SK-N-SH treated with all-trans-retinoic acid at 6 μM for 48 hours (cell line): ENCODE data around the gene HSP90AB1.

Source experiments
- ATAC-seq: fragments of 200-7000 bp; cut with Tn5 transposase; 3 replicates; pipeline ENCODE4 v1.9.1; 2020; ENCODE audit warnings: mild to moderate bottlenecking, moderate library complexity
- ARNTL ChIP-seq: fragments of 450-650 bp; formaldehyde crosslinking; IDR thresholded peaks from 2 replicates; pipeline ENCODE4 v1.5.0; 2020; ENCODE audit warnings: low read depth, mild to moderate bottlenecking, moderate library complexity, borderline replicate concordance
- BACH2 ChIP-seq: fragments of 250-450 bp; sonication (Bioruptor Pico); IDR thresholded peaks from 2 replicates; pipeline ENCODE4 v1.9.0; 2021; ENCODE audit warnings: mild to moderate bottlenecking, borderline replicate concordance
- CSDC2 ChIP-seq: fragments of 250-450 bp; sonication (Bioruptor Pico); IDR thresholded peaks from 2 replicates; pipeline ENCODE4 v1.5.0; 2020; ENCODE audit warnings: mild to moderate bottlenecking, moderate library complexity
- ESRRG ChIP-seq: fragments of 250-450 bp; sonication (Bioruptor Pico); IDR thresholded peaks from 2 replicates; pipeline ENCODE4 v1.6.1; 2021; ENCODE audit warnings: mild to moderate bottlenecking
- GLIS3 ChIP-seq: fragments of 250-450 bp; sonication (Bioruptor Pico); IDR thresholded peaks from 2 replicates; pipeline ENCODE4 v1.5.0; 2020; ENCODE audit warnings: mild to moderate bottlenecking, moderate library complexity
- ISL1 ChIP-seq: fragments of 250-450 bp; sonication (Bioruptor Pico); IDR thresholded peaks from 2 replicates; pipeline ENCODE4 v2.1.2; 2022; ENCODE audit warnings: mild to moderate bottlenecking, moderate library complexity
- OSR1 ChIP-seq: fragments of 250-450 bp; sonication (Bioruptor Pico); IDR thresholded peaks from 2 replicates; pipeline ENCODE4 v1.8.0; 2022; ENCODE audit warnings: moderate library complexity, mild to moderate bottlenecking, inconsistent platforms
- PATZ1 ChIP-seq: fragments of 250-450 bp; sonication (Bioruptor Pico); IDR thresholded peaks from 2 replicates; pipeline ENCODE4 v1.8.0; 2020; ENCODE audit warnings: mild to moderate bottlenecking, moderate library complexity, borderline replicate concordance
- POU6F1 ChIP-seq: fragments of 250-450 bp; sonication (Bioruptor Pico); IDR thresholded peaks from 2 replicates; pipeline ENCODE4 v1.8.0; 2021; ENCODE audit warnings: low read depth, mild to moderate bottlenecking, moderate library complexity, borderline replicate concordance
- SNAI2 ChIP-seq: fragments of 250-450 bp; sonication (Bioruptor Pico); IDR thresholded peaks from 2 replicates; pipeline ENCODE4 v1.5.0; 2020; ENCODE audit warnings: mild to moderate bottlenecking, moderate library complexity
- TCF4 ChIP-seq: fragments of 250-450 bp; sonication (Bioruptor Pico); IDR thresholded peaks from 2 replicates; pipeline ENCODE4 v1.8.0; 2021; ENCODE audit warnings: mild to moderate bottlenecking, moderate library complexity, borderline replicate concordance
- TOX ChIP-seq: fragments of 250-450 bp; sonication (Bioruptor Pico); IDR thresholded peaks from 2 replicates; pipeline ENCODE4 v1.8.0; 2021; ENCODE audit warnings: mild to moderate bottlenecking, moderate library complexity, borderline replicate concordance
- TSHZ2 ChIP-seq: fragments of 250-450 bp; sonication (Bioruptor Pico); IDR thresholded peaks from 2 replicates; pipeline ENCODE4 v1.5.0; 2020; ENCODE audit warnings: mild to moderate bottlenecking, moderate library complexity
- ZC3H10 ChIP-seq: fragments of 250-450 bp; sonication (Bioruptor Pico); IDR thresholded peaks from 2 replicates; pipeline ENCODE4 v1.5.1; 2021; ENCODE audit warnings: mild to moderate bottlenecking, moderate library complexity
- ZFP3 ChIP-seq: fragments of 250-450 bp; sonication (Bioruptor Pico); IDR thresholded peaks from 2 replicates; pipeline ENCODE4 v1.5.0; 2020; ENCODE audit warnings: mild to moderate bottlenecking, moderate library complexity
- ZNF565 ChIP-seq: fragments of 450-650 bp; formaldehyde crosslinking; conservative IDR thresholded peaks from 2 replicates; pipeline ENCODE4 v1.5.0; 2020; ENCODE audit warnings: low read depth, mild to moderate bottlenecking, moderate library complexity
- ZNF70 ChIP-seq: fragments of 450-650 bp; formaldehyde crosslinking; IDR thresholded peaks from 2 replicates; pipeline ENCODE4 v1.5.0; 2020; ENCODE audit warnings: mild to moderate bottlenecking, moderate library complexity
- ZNF8 ChIP-seq: fragments of 450-650 bp; formaldehyde crosslinking; IDR thresholded peaks from 2 replicates; pipeline ENCODE4 v1.5.0; 2020; ENCODE audit warnings: mild to moderate bottlenecking, moderate library complexity
- TF ChIP-seq, protein P1 (sequence below): fragments of 250-450 bp; sonication (Bioruptor Pico); IDR thresholded peaks from 2 replicates; pipeline ENCODE4 v1.5.1; 2021; ENCODE audit warnings: mild to moderate bottlenecking, moderate library complexity

Gene HSP90AB1

DNA sequence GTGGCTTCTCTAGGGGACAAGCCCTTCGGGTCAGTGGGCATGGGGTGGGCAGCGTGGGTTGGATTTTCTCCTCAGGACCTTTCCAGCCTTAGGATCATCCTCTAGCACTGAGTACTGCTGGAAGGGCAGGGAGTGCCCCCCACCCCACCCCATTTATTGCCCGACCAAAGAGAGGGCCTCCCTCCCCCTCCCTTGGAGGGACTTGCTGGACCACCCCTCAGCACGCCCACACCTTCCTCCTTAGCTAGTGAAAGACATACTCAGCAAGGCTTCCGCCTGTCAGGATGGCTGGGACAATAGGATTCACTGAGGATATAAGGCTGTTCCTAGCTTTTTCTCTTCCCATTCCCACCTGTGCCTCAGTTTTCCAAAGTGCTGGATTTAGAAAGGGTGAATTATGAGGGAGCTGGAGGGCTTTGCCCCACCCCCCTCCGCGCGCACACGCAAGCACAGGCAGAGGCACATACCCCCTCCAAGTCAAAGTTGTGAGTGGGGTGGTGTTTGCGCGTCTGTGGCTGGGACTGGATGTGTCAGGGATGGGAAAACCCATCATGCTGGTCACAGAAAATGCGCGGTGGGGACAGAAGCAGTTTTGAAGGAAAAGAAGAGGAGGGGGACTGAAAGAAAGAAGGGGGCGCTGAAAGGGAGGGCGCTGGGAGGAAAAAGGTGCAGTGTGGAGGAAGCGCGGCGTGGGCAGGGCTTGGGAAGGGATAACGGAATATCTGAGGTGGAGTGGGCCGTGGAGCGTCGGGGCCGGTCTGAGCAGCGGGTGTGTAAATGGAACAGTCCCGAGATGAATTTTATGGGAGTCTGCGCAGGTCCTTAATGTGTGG is 24.2 kb upstream of the HSP90AB1 start:
- ATAC-seq, result no peak; the same call in 2 of the 3 replicates
- TF ChIP-seq ARNTL (CRISPR knock-in tag) (no peak), TOX (CRISPR knock-in tag) (no peak), GLIS3 (no peak), ZC3H10 (no peak)
- TF ChIP-seq, all 23 proteins: peak for 0

- peak; percentile 46 for ATAC-seq
- TF ChIP-seq ZNF8 (CRISPR knock-in tag) (no peak), OSR1 (CRISPR knock-in tag) (no peak), PATZ1 (CRISPR knock-in tag) (no peak), BACH2 (no peak), POU6F1 (CRISPR knock-in tag) (no peak), GLIS3 (no peak), TSHZ2 (no peak), ZNF565 (CRISPR knock-in tag) (no peak), TCF4 (no peak), ZFP3 (no peak)
- TF ChIP-seq, protein P1, sequence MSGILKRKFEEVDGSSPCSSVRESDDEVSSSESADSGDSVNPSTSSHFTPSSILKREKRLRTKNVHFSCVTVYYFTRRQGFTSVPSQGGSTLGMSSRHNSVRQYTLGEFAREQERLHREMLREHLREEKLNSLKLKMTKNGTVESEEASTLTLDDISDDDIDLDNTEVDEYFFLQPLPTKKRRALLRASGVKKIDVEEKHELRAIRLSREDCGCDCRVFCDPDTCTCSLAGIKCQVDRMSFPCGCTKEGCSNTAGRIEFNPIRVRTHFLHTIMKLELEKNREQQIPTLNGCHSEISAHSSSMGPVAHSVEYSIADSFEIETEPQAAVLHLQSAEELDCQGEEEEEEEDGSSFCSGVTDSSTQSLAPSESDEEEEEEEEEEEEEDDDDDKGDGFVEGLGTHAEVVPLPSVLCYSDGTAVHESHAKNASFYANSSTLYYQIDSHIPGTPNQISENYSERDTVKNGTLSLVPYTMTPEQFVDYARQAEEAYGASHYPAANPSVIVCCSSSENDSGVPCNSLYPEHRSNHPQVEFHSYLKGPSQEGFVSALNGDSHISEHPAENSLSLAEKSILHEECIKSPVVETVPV (CRISPR knock-in tag), result no peak
Measured at GRCh38 chr6:44223319-44224028, 23.4 kb upstream of the HSP90AB1 start, which contains the start of gene SLC29A1. Gene SLC29A1 (plus strand): TSS chr6:44223595. CDS start chr6:44227314, 3,719 bp downstream.

- ATAC-seq, result peak; percentile 30
- TF ChIP-seq OSR1 (CRISPR knock-in tag) (no peak), ESRRG (CRISPR knock-in tag) (no peak), CSDC2 (no peak), ZFP3 (no peak), ZNF565 (CRISPR knock-in tag) (no peak), ISL1 (CRISPR knock-in tag) (no peak), SNAI2 (CRISPR knock-in tag) (no peak), BACH2 (no peak), ZNF70 (no peak), TOX (CRISPR knock-in tag) (no peak), PATZ1 (CRISPR knock-in tag) (no peak), ZC3H10 (no peak), POU6F1 (CRISPR knock-in tag) (no peak)
- TF ChIP-seq, protein P1 (CRISPR knock-in tag), result no peak
Measured at GRCh38 chr6:44224029-44224964, 22.6 kb upstream of the HSP90AB1 start.
